H7 (cell line): ENCODE data around the gene YPEL3. TPM values are rescaled to one million over a fixed set of nuclear protein-coding genes. Genes with fewer than 3 reads are reported as not detected.

Experiments
- DNase-seq: peaks from one replicate; pipeline ENCODE4 v3.0.0; 2012
- H3K27me3 ChIP-seq: 2 replicates; pipeline ENCODE4 v1.6.0; 2011; ENCODE audit warnings: mild to moderate bottlenecking, low read length; ENCODE audit not compliant: control insufficient read depth, insufficient read depth
- H3K36me3 ChIP-seq: replicated peaks from 2 replicates; pipeline ENCODE4 v1.5.1; 2011; ENCODE audit warnings: low read length; ENCODE audit not compliant: control insufficient read depth, insufficient read depth
- H3K4me3 ChIP-seq: 2 replicates; pipeline ENCODE4 v1.5.1; 2011; ENCODE audit warnings: low read depth, mild to moderate bottlenecking, control low read depth, low read length, moderate library complexity; ENCODE audit not compliant: insufficient read depth
- total RNA-seq: library from RNA; depleted of rRNA; stranded (reverse); fragments of >200 nt; shearing (Covaris generic); gene quantifications from 2 replicates; pipeline ENCODE4 v1.2.3, GENCODE V29; 2014

Gene YPEL3
- total RNA-seq, 1 experiment from 2014 or later: 22.8 TPM

DNA sequence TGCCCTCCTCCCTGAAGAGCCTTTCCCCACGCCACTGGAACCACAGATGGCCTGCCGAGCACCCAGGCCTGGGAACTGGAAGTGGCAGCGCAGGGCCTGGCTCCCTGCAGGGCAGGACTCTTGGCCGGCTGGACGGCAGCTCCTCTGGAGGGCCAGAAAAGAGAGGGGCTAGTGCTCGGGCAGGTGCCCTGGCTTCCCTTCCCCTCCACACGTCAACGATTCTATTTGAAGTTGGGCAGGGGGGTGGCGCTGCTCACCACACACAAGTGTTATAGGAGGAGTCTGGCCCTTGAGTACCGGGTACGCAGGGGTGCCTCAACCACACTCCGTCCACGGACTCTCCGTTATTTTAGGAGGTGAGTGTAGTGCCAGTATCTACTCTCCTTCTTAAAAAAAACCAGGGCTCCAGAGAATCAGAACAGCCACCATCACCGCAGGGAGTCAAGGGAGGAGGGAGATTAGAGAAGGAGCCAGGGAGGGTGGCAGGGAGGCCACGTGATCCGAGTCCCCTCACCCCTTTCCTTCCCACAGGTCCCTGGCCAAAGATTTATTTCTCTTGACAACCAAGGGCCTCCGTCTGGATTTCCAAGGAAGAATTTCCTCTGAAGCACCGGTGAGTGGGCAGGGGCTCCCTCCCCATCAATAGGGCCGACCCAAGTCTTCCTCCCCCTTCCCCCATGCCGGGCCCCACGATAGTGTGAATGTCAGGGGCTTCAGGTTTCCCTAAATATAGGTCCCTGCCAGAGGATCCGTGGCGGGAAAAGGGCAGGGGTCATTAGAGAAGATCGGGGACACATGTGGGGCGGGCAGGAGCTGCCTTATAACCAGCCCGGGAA lies 31.9 kb downstream of the YPEL3 start:
- peak overlapping the region; percentile 99 for H3K4me3 ChIP-seq
- H3K36me3 ChIP-seq: peaks cover 19% of the 10 kb centered on the region
- H3K27me3 ChIP-seq: no peaks in the 10 kb centered on the region
- peak; percentile 88 for DNase-seq

DNA sequence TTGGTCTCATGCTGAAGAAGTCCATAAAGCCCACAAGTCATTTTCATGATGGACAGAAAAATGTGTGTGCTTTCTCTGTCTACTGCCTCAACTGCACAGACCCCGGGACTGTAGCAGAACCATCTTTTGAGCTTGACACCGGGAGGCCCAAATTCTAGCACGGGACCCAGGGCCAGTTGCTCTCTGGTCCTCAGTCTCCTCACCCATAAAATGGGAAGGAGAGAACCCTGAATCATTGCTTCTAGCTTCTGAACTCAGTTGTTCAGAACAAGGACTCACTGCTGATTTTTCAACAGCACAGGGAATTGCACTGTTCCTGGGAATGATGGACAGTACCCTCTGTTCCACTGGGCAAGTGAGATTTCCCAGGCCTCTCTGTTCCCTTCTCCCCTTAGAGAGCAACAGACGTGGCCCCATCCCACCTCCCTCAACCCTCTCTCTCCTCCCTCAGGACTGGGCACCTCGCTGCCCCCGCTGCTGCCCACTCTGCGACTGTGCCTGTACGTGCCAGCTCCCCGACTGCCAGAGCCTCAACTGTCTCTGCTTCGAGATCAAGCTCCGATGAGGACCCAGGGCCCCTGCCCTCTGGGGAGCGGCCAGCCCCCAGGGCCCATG lies 32.6 kb downstream of the YPEL3 start:
- DNase-seq: peak; percentile 4
- Histone ChIP-seq H3K36me3 (peaks cover 12% of the 10 kb centered on the region), H3K4me3 (peak overlapping the region; percentile 99), H3K27me3 (no peaks in the 10 kb centered on the region)

DNA sequence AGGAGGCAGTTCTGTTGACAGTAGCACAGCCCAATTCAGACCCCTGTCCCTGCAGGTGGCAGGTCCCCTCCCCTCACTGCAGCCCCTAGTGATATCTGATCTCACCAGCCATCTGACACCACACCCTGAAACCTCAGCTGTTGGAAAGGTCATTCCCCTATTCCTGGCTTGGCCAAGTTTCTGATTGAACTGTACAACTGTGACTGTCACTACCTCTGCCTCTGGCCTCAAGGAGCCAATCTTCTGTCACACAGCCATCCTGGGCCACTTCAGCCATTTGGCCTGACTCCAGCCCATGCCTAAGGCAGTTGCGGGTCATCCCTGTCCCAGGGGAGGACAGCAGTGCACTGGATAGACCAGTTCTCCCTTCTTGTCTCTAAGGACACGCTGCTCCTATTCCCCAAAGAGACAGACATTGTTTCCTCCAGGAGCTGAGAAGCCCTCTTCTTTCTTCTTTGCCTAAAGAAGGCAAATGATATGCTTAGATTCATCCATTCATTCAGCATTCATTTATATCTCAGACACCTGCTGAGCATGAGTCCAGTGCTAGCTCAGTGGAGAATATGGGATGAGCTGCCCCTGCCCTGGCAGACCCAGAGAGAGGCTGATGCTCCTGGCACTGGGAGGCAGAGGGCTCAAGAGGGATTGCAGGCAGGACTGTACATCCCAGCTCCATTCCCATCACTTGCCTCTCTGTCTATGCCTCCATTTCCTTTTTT lies 35.0 kb downstream of the YPEL3 start:
- Histone ChIP-seq H3K27me3 (no peaks in the 10 kb centered on the region), H3K4me3 (no peak overlapping the region), H3K36me3 (no peaks in the 10 kb centered on the region)
- no peak for DNase-seq

DNA sequence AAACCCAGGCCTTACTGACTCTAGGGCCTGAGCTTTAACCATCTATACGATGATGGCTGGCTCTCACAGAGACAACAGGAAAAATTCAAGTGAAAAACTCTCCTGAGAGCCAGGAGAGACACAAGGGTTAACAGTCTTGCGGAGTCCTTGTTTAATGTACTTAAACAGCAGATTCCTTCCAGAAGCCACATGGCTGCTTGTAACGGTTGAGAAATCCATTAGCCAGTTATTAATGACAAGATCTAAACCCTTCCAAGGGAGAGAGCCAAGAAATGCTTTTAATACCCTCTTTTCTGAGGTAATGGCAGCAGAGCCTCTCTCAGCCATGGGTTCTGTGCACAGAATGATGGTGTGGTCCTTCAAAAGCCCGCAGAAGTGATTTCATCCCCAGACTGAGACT lies 35.7 kb downstream of the YPEL3 start:
- no peak for DNase-seq
- no peaks in the 10 kb centered on the region for H3K36me3 ChIP-seq
- H3K27me3 ChIP-seq: no peaks in the 10 kb centered on the region
- no peak overlapping the region for H3K4me3 ChIP-seq

DNA sequence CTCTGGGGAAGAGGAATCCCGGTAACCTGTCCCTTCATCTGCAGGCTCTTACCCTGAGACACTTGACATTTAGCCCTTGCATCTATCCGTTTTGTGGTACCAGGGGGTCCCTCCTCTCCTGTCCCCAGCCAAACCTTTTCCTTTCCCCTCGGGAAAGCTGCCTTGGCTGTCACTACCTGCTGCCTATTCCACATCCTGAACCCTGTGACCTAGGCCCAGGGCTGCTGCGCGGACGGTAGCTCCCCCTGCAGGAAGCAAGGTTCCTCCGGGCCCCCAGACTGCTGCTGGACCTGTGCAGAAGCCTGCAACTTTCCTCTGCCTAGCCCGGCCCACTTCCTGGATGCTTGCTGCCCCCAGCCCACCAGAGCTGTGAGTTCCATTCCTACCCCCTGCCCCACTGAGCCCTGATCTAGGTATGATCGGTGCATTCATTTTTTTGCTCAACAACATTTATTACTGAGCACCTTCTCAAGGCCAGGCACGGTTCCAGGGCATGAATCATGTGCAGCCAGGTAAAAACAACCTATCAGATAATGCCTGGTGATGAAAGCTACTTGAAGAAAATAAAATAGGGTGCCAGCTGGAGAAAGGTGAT lies 41.0 kb downstream of the YPEL3 start:
- DNase-seq: peak; percentile 90
- Histone ChIP-seq H3K27me3 (no peaks in the 10 kb centered on the region), H3K4me3 (no peak overlapping the region), H3K36me3 (no peaks in the 10 kb centered on the region)

DNA sequence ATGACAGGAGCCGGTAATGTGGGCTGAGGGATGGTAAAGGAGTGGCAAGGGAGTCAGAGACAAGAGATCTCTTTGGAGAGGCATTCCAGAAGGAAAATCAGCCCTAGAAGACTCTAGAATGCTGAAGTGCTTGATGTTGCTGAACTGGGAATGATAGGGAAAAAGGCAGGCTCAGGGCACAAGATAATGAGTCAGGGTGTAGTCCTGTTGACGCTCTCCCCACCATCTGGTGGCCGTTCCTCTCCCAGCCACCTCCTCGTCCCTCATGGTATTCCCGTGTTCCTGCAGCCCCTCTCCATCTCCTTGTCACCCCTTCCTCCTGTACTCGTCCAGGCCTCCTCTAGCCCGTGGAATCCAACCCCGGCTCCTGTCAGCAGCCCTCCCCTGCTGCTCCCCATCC lies 41.6 kb downstream of the YPEL3 start:
- Histone ChIP-seq H3K4me3 (no peak overlapping the region), H3K27me3 (no peaks in the 10 kb centered on the region), H3K36me3 (no peaks in the 10 kb centered on the region)
- peak; percentile 39 for DNase-seq

DNA sequence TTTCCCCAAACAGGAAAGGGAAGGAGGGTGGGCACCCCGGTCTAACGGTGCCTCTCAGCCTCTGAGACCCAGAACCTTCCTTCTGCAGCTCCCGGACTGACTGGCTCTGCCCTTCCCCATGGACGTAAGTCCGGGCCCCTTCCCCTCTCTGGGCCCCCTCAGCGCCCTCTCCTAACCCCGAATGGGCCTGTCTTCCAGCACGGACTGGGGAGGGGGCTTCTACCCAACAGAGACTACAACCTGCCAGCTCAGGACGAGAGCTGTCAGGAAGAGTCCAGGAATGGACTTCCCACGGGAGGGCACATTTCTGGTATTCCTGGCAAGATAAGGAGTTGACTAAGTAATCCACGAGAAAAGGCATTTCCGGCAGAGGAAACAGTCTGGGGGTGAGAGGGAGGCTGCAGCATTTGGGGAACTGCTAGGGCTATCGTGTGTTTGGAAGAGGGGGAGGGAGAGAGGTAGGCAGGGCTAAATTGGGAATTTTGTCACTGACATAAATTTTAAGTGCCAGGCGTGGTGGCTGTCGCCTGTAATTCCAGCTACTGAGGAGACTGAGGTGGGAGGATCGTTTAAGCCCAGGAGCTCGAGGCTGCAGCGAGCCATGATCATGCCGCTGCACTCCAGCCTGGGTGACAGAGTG lies 42.5 kb downstream of the YPEL3 start:
- DNase-seq: peak; percentile 42
- Histone ChIP-seq H3K4me3 (peak overlapping the region; percentile 74), H3K27me3 (no peaks in the 10 kb centered on the region)

DNA sequence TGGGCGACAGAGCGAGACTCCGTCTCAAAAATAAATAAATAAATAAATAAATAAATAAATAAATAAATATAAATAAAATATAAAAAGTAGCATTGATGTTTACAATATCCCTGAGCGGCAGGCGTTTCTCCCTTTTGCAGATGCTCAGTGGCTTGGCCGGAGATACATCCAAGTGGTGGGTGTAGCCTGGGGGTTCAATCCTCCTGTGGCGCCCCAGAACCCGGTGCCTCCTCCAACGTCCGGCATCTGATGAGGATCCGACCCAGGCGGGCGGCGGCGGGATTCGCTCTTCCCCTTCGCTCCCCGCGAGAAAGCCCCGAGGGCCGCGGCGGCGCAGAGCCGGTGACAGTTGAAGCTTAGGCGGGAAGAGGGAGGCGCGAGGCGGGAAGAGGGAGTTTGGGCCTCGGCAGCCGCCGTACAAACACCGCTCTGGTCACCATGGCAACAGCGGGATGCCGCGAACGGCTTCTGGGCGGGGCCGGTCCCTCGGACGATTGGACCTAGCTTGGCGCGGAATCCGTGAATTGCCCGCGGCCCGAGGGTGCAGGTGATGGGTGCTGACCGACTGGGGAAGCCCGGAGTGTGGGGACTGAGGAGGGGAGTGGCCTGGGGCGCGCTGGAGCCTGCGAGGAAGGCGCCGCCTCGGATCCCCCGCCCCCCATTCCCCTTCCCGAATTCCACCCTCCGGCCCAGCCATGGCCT lies 43.2 kb downstream of the YPEL3 start:
- DNase-seq: peak; percentile 98
- Histone ChIP-seq H3K4me3 (peak overlapping the region; percentile 74), H3K27me3 (no peaks in the 10 kb centered on the region), H3K36me3 (no peaks in the 10 kb centered on the region)

More for the DNA sequence above, 42.5 kb downstream of the YPEL3 start:
- H3K36me3 ChIP-seq: no peaks in the 10 kb centered on the region

DNA sequence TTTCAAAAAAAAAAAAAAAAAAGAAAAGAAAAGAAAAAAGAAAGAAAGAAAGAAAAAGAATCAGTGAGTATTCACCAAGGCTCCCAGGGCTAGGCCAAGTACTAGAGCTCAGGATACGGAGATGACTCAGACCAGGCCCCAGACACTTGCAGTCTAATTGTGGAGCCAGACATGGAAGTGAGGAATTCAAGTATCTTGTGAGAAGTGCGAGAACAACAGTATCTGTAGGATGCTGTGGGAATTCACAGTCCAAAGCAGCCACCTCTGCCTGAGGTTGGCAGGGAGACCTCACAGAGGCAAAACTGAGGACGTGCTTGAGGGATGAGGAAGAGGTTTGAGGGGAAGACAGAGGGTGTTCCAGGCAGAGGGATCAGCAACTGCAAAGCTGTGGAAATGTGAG lies 44.5 kb downstream of the YPEL3 start:
- DNase-seq: no peak
- H3K4me3 ChIP-seq: no peak overlapping the region

DNA sequence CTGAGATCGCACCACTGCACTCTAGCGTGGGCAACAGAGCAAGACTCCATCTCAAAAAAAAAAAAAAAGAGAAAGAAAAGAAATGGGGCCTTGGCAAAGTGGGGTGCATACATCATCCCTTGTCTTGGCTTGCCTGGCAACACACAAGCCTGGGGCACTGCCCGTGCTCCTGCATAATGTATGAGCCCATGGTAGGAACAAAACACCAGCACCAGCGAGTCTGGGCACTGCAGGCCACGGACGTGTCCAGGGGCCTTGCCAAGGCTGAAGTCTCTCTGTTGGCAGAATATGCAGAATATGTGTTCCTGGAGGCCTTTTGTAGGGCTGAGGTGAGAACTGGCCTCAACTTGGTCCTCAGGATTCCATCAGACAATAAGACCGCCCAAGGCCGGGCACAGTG lies 46.1 kb downstream of the YPEL3 start:
- H3K27me3 ChIP-seq: no peaks in the 10 kb centered on the region
- H3K36me3 ChIP-seq: no peaks in the 10 kb centered on the region
- no peak overlapping the region for H3K4me3 ChIP-seq
- no peak for DNase-seq

More for the DNA sequence above, 44.5 kb downstream of the YPEL3 start:
- H3K27me3 ChIP-seq: no peaks in the 10 kb centered on the region
- no peaks in the 10 kb centered on the region for H3K36me3 ChIP-seq

DNA sequence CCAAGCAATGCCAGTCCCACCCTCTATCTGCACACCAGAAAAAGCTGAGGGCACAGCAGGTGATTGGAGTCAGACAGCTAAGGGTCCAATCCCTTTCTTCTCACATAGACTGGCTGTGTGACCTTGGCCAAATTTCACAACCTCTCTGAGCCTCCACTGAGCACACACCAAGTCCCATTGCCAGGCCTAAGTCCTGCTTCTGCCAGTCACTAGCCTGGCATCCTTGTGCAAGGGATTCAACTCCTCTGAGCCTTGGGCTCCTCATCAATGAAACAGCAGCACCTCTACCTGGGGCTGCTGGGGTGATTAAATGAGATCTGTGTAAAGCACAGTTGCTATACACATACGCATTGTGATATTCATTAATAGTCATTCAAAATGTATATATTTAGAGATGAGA lies 49.4 kb downstream of the YPEL3 start:
- no peaks in the 10 kb centered on the region for H3K27me3 ChIP-seq
- no peaks in the 10 kb centered on the region for H3K36me3 ChIP-seq
- DNase-seq: no peak
- no peak overlapping the region for H3K4me3 ChIP-seq

DNA sequence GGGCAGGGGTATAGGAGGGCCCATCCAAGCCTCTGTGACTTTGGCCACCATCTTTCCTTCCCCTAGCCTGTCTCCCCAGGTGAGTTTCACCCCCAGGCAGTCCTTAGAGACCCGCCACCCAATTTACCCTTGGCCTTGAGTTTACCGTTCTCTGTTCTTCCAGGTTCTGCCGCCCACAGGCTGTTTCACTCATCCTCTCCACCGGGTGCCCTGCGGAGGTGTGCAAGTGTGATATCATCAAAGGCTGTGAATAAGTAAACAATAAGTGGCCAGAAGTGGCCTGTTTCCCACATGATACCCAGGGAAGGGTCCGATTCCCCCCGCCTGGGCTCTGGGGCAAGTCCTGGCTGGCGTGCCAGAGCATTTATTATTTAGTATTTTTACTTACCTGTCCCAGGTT lies 49.8 kb downstream of the YPEL3 start:
- no peak for DNase-seq
- Histone ChIP-seq H3K27me3 (no peaks in the 10 kb centered on the region), H3K36me3 (no peaks in the 10 kb centered on the region), H3K4me3 (no peak overlapping the region)
